ENCODE data around the gene NOC4L.

The NOC4L gene

GRCh38 chr12:132137483-132138125 is 6.7 kb upstream of the NOC4L start:
- TF ChIP-seq CTCF (IDR thresholded peaks at IDR 0.05; ENCODE audit: low read depth, low read length, missing control alignments) = no peak
- H3K4me3 ChIP-seq (ENCODE audit: low read depth, low read length) = no peak overlapping the region
- no peak for DNase-seq (ENCODE audit: low read depth)

- H3K4me3 ChIP-seq (ENCODE audit: low read depth, low read length) = no peak overlapping the region
- DNase-seq (ENCODE audit: low read depth) = no peak
- TF ChIP-seq CTCF (IDR thresholded peaks at IDR 0.05; ENCODE audit: low read depth, low read length, missing control alignments) = no peak
Observed at GRCh38 chr12:132138941-132139871, 5.1 kb upstream of the NOC4L start.

DNA sequence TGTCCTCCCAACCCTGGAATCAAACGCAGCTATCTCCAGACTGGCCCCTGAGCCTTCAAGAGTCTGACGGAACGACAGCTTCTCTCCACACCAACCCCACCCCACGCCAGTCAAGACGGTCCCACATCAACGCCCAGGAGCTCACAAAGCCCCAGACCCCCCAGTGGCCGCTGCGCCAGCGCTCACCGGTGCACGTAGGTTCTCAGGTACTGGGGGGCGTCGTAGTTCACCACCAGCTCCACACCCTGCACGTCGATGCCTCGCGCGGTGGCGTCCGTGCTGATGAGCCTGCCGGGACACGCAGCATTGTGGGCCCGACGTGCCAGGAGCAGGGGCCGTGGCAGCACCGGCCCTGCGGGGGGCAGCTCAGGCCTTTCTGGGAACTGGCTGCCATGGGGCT is 4.3 kb upstream of the NOC4L start:
- no peak for TF ChIP-seq CTCF (IDR thresholded peaks at IDR 0.05; ENCODE audit: low read depth, low read length, missing control alignments)
- H3K4me3 ChIP-seq (ENCODE audit: low read depth, low read length) = no peak overlapping the region
- DNase-seq (ENCODE audit: low read depth) = no peak

DNA sequence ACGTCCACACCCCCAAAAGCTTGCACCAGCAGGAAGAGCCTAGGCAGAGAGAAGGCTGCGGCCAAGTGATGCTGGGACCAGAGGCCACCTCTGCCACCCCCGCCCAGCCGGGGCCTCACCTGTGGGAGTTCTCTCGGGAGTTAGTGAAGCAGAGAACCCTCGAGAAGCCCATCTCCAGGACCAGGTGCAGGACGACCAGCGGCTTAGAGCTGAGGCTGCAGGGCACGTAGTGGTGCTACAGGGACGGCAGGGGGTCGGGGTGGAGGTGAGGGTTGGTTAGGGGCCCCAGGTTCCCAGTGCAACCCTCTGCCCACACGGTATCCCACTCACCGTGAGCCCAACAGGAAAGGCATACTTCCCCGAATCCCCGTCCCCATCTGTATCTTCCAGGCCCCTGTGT is 3.8 kb upstream of the NOC4L start:
- no peak for TF ChIP-seq CTCF (IDR thresholded peaks at IDR 0.05; ENCODE audit: low read depth, low read length, missing control alignments)
- no peak for DNase-seq (ENCODE audit: low read depth)
- H3K4me3 ChIP-seq (ENCODE audit: low read depth, low read length) = no peak overlapping the region

DNA sequence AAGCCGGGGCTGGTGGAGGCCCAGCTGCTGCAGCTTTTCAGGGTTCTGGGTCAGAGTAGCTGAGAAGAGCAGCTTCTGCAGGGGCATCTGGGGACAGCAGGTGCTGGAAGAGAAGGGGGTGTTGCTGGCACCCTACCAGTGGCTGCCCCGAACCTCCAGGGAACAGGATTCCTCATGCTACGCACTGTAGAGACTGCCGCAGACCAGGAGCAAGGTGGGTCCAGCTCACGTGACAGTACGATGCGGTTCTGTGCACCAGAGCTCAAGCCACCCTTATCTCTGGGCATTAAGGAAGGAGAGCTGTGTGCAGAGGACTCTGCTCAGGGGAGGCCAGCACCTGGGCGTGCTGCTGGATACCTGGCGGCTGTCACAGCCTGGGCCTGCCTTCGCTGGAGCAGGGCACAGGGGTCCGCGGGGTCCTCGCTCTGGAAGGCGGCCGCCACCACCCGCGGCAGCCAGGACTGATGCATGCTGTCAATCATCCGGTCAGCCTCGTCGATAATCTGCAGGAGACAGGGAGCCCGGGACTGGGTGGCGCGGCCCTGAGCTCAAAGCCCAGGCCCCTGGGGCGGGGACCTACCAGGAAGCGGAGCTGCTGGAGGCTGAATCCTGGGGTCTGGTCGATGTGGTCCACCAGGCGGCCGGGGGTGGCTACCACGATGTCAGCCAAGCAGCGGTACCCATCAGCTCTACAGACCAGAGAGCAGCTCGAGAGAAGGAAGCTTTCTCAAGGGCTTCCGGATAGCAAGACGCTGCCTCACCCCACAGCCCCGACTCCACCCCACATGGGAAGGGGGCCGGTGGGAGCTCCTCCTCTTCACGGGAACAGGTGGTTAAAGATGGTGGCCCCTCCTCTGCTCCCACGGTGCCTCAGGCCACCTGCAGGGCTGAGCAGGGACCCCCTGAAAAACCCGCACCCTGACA is 3.1 kb upstream of the NOC4L start:
- no peak for TF ChIP-seq CTCF (IDR thresholded peaks at IDR 0.05; ENCODE audit: low read depth, low read length, missing control alignments)
- DNase-seq (ENCODE audit: low read depth) = no peak

DNA sequence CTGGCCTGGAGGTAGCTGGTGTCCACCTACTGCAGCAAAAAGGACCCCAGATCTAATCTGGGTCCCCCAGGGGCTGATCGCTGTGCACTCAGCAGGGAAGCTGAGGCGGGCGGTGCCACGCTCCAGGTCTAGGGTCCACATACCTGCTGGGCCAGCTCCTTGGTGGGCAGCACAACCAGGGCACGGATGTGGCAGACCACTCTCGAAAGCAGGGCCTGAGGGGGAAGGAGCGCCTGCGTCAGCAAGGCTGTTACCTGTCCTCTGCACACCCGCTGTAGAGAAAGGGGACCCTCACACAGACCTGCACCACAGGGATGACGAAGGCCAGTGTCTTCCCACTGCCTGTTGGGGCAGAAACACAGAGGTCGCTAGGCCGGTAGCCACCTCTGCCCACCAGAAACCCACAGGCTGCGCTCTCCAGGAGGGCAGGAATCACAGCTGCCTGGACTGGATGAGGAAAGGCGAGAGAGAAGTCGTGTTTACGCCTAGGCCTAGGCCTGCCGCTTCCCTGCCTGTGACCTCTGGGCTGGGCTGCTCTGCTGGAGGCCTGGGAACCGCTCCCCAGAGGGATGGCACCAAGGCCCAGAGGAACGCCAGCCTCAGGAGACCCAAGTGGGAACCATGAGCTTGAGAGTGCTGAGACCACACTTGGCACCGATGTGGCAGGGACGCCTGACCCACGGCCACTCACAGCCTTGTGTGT is 2.1 kb upstream of the NOC4L start:
- no peak for TF ChIP-seq CTCF (IDR thresholded peaks at IDR 0.05; ENCODE audit: low read depth, low read length, missing control alignments)
- no peak for DNase-seq (ENCODE audit: low read depth)
- no peak overlapping the region for H3K4me3 ChIP-seq (ENCODE audit: low read depth, low read length)

More for the DNA sequence above, 3.1 kb upstream of the NOC4L start:
- no peak overlapping the region for H3K4me3 ChIP-seq (ENCODE audit: low read depth, low read length)

Measured in GM12864 (cell line).